DOHH2 (cell line): Measurements from ENCODE around the gene SCUBE1.

ENCODE experiments used
- H3F3A ChIP-seq: fragments of 200-600 bp; sonication (generic), shearing (Covaris generic); 2 replicates; pipeline ENCODE4 v1.6.0; 2016; ENCODE audit warnings: antibody characterized with exemption, mild to moderate bottlenecking; ENCODE audit not compliant: control insufficient read depth, insufficient read depth
- H3K27ac ChIP-seq: fragments of 200-600 bp; sonication (generic); 2 replicates; pipeline ENCODE4 v1.5.1; 2014; ENCODE audit warnings: low read depth, mild to moderate bottlenecking, low read length, moderate library complexity
- H3K27me3 ChIP-seq: fragments of 200-600 bp; sonication (generic); 2 replicates; pipeline ENCODE4 v1.6.1; 2014; ENCODE audit warnings: mild to moderate bottlenecking, low read length, mixed read lengths; ENCODE audit not compliant: control insufficient read depth
- H3K36me3 ChIP-seq: fragments of 200-600 bp; sonication (generic); 2 replicates; pipeline ENCODE4 v1.6.1; 2014; ENCODE audit warnings: mild to moderate bottlenecking, low read length, moderate library complexity, mixed read lengths; ENCODE audit not compliant: control insufficient read depth
- H3K4me1 ChIP-seq: fragments of 200-600 bp; sonication (generic); 2 replicates; pipeline ENCODE4 v1.6.1; 2014; ENCODE audit warnings: mild to moderate bottlenecking, low read length, mixed read lengths; ENCODE audit not compliant: control insufficient read depth
- H3K4me2 ChIP-seq: fragments of 200-600 bp; sonication (generic); 2 replicates; pipeline ENCODE4 v1.6.0; 2014; ENCODE audit warnings: mild to moderate bottlenecking, low read length, moderate library complexity
- H3K4me3 ChIP-seq: fragments of 200-600 bp; sonication (generic); 2 replicates; pipeline ENCODE4 v1.5.1; 2014; ENCODE audit warnings: mild to moderate bottlenecking, low read length, mixed read lengths
- H3K79me2 ChIP-seq: fragments of 200-600 bp; sonication (generic); 2 replicates; pipeline ENCODE4 v1.6.1; 2014; ENCODE audit warnings: mild to moderate bottlenecking, low read length, mixed read lengths; ENCODE audit not compliant: control insufficient read depth
- H3K9me2 ChIP-seq: fragments of 200-600 bp; sonication (generic); replicated peaks from 2 replicates; pipeline ENCODE4 v1.6.1; 2014; ENCODE audit warnings: mild to moderate bottlenecking, low read length, mixed read lengths; ENCODE audit not compliant: control insufficient read depth
- H3K9me3 ChIP-seq: fragments of 200-600 bp; sonication (generic); 2 replicates; pipeline ENCODE4 v1.6.1; 2014; ENCODE audit warnings: antibody characterized with exemption, low read length, mixed read lengths; ENCODE audit not compliant: control insufficient read depth, insufficient read depth
- H4K20me1 ChIP-seq: fragments of 200-600 bp; sonication (generic); 2 replicates; pipeline ENCODE4 v1.6.0; 2014; ENCODE audit warnings: low read depth, mild to moderate bottlenecking, antibody characterized with exemption, low read length, moderate library complexity; ENCODE audit not compliant: control insufficient read depth, insufficient read depth
- EZH2phosphoT487 ChIP-seq: fragments of 200-600 bp; sonication (generic); IDR thresholded peaks from 2 replicates; pipeline ENCODE4 v1.6.1; 2017; ENCODE audit warnings: borderline replicate concordance, mild to moderate bottlenecking, antibody characterized with exemption, low read length, moderate library complexity, mixed read lengths
- TF ChIP-seq, protein P1 (sequence below): fragments of 200-600 bp; sonication (generic); IDR thresholded peaks from one replicate; pipeline ENCODE4 v1.5.1; 2014; ENCODE audit warnings: antibody characterized with exemption, mild to moderate bottlenecking, low read depth, low read length; ENCODE audit not compliant: poor library complexity, severe bottlenecking

SCUBE1 gene

DNA sequence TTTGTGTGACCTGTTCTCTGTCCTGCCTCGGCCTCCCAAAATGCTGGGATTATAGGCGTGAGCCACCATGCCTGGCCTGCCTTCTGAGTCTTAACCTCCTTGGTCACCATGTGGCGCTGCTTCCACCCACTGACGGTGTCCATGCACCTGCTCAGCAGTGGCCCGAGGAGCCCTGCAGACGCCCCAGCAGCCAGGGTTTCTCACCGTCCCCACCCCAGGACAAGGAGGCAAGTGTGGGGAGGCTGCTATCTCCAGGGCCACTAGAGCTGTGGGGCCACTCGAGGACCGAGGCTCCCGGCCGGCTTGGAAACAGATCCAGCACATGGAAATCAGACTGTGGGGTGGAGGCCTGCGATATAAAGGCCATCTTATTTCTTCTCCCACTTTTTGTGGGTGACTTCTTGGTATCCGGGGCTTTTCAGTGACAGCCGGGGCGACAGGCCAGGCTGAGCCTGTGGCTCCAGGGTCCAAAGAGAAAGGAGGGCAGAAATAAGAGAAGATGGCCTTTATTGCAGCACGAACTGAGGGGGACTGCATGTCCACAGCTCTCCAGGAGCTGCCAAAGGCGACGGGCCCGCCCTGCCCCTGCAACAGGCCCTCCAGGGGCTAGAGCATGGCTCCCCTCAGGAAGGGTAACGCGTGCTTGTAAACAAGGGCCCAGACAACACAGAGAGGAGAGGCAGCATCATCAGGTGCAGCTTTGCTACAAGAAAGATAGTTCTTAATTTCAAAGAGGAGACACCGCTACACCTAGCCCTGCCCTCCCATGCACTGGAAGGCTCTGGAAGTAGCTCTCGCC, 176.8 kb downstream of the SCUBE1 start:
- no peak overlapping the region for H3K4me2 ChIP-seq
- H3F3A ChIP-seq = no peaks in the 10 kb centered on the region
- H3K79me2 ChIP-seq = no peaks in the 10 kb centered on the region
- H3K27me3 ChIP-seq = peaks cover 17% of the 10 kb centered on the region
- TF ChIP-seq, protein P1, sequence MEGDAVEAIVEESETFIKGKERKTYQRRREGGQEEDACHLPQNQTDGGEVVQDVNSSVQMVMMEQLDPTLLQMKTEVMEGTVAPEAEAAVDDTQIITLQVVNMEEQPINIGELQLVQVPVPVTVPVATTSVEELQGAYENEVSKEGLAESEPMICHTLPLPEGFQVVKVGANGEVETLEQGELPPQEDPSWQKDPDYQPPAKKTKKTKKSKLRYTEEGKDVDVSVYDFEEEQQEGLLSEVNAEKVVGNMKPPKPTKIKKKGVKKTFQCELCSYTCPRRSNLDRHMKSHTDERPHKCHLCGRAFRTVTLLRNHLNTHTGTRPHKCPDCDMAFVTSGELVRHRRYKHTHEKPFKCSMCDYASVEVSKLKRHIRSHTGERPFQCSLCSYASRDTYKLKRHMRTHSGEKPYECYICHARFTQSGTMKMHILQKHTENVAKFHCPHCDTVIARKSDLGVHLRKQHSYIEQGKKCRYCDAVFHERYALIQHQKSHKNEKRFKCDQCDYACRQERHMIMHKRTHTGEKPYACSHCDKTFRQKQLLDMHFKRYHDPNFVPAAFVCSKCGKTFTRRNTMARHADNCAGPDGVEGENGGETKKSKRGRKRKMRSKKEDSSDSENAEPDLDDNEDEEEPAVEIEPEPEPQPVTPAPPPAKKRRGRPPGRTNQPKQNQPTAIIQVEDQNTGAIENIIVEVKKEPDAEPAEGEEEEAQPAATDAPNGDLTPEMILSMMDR = no peak
- TF ChIP-seq EZH2phosphoT487 = no peak
- no peaks in the 10 kb centered on the region for H3K9me3 ChIP-seq
- no peak overlapping the region for H3K4me3 ChIP-seq
- H3K4me1 ChIP-seq = peaks cover 10% of the 10 kb centered on the region
- H4K20me1 ChIP-seq = no peaks in the 10 kb centered on the region
- no peak overlapping the region for H3K27ac ChIP-seq
- peaks cover 26% of the 10 kb centered on the region for H3K36me3 ChIP-seq
- no peaks in the 10 kb centered on the region for H3K9me2 ChIP-seq

DNA sequence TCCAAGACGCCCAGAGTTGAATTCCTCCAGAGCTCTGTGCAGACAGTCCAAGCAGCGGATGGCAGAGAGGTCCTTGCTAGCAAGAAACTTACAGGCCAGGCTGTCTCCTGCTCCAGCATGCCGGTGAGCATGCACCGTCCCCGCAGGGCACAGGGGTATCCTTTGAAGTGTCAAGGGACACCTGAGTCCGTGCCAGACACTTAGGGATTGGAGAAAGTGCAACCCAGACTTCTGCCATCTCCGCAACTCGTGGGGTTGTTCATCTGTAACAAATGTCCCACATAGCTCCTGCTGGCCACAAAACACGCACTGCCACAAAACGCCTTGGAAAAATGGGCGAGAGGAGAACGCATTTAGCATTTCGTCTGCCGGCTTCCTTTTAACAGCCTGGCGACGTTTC, 178.5 kb downstream of the SCUBE1 start:
- no peaks in the 10 kb centered on the region for H3K9me2 ChIP-seq
- TF ChIP-seq, protein P1 = no peak
- no peak for TF ChIP-seq EZH2phosphoT487
- no peaks in the 10 kb centered on the region for H3K79me2 ChIP-seq
- no peaks in the 10 kb centered on the region for H3F3A ChIP-seq
- no peaks in the 10 kb centered on the region for H4K20me1 ChIP-seq
- H3K9me3 ChIP-seq = no peaks in the 10 kb centered on the region
- no peak overlapping the region for H3K4me3 ChIP-seq
- H3K36me3 ChIP-seq = peaks cover 13% of the 10 kb centered on the region
- no peak overlapping the region for H3K27ac ChIP-seq
- H3K27me3 ChIP-seq = peaks cover 17% of the 10 kb centered on the region
- H3K4me2 ChIP-seq = no peak overlapping the region
- peaks cover 10% of the 10 kb centered on the region for H3K4me1 ChIP-seq

DNA sequence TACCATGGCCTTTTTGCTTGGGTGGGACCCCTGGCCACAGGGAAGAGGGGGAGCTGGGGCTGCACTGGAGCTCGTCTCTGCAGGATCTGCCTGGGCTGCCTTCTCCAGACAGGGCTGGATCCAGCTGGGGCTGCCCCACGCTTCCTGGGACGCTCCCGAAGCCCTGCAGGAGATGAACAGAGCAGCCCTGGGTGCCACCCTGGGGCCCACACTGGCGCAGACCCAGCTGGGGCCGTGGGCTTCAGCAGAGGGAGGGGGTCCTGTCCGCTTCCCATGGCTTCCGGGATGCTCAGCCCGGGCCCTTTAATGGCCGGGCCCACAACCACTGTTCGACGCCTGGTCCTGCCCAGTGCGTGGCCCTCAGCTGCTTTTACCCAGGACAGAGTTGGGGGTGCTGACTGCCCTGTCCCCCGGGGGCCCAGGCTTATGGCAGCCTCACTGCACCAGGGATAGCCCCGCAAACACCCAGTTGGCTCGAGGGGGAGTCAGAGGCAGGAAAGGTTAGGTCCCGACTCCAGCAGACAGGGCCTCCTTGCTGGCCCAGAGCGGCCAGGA, 179.9 kb downstream of the SCUBE1 start:
- Histone ChIP-seq H3K9me2 (no peaks in the 10 kb centered on the region), H3F3A (no peaks in the 10 kb centered on the region), H3K27ac (no peak overlapping the region), H3K27me3 (peaks cover 17% of the 10 kb centered on the region), H3K9me3 (no peaks in the 10 kb centered on the region), H3K79me2 (no peaks in the 10 kb centered on the region), H3K4me2 (peak overlapping the region; percentile 37), H3K4me1 (peaks cover 10% of the 10 kb centered on the region), H3K4me3 (no peak overlapping the region), H3K36me3 (peaks cover 8% of the 10 kb centered on the region), H4K20me1 (no peaks in the 10 kb centered on the region)
- TF ChIP-seq, protein P1 = no peak
- TF ChIP-seq EZH2phosphoT487 = no peak
